ENCODE data around the gene PPP1R7. TPM values are rescaled to one million over a fixed set of nuclear protein-coding genes. Genes with fewer than 3 reads are reported as not detected.

PPP1R7 gene
- total RNA-seq, 2 donors from 2014 or later: 57.5 to 61.4 TPM

DNA sequence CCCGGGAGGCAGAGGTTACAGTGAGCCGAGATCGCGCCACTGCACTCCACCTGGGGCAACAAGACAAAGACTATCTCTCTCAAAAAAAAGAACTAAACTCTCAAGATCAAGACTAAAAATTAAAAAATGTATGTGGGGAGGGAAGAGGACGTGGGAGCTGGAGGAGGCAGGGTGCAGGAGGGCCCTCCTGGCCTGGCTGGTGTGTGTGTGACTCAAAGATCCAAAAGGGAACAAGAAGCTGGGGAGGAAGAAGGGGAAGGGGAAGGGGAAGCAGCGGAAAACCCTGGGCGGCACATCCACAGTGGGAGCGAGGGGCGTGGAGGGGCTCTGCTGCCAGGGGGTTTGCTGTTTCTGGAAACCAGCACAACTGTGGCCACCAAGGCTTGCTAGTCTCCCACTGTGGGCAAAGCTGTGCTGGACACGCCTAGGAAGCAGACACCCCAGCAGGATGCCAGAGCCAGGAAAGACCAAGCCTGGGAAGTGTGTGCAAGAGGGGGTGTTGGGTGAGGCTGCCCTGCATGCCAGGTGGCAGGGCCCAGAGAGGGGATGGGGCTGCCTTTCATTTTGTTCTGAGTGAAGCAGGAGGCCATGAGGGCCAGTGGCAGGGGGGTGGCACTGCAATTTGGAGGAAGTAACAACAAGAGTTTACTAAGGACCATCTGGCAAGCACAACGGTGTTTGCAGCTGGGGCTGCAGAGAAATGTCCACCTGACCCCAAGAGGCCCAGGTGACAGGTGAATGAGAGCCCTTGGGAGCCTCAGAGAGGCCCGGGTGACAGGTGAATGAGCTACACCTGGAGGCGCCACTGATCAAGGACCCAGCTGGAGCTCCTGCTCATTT, 82.7 kb downstream of the PPP1R7 start:
- Histone ChIP-seq H3K4me1 (peaks cover 0 to 18% of the 10 kb centered on the region in 2 donors), H3K4me3 (no peak overlapping the region), H3K36me3 (peaks cover 98% of the 10 kb centered on the region), H3K27ac (no peak overlapping the region), H3K27me3 (no peaks in the 10 kb centered on the region), H3K9me3 (no peaks in the 10 kb centered on the region)
- no peak for DNase-seq (ENCODE audit: low spot score)
- TF ChIP-seq, protein P1, sequence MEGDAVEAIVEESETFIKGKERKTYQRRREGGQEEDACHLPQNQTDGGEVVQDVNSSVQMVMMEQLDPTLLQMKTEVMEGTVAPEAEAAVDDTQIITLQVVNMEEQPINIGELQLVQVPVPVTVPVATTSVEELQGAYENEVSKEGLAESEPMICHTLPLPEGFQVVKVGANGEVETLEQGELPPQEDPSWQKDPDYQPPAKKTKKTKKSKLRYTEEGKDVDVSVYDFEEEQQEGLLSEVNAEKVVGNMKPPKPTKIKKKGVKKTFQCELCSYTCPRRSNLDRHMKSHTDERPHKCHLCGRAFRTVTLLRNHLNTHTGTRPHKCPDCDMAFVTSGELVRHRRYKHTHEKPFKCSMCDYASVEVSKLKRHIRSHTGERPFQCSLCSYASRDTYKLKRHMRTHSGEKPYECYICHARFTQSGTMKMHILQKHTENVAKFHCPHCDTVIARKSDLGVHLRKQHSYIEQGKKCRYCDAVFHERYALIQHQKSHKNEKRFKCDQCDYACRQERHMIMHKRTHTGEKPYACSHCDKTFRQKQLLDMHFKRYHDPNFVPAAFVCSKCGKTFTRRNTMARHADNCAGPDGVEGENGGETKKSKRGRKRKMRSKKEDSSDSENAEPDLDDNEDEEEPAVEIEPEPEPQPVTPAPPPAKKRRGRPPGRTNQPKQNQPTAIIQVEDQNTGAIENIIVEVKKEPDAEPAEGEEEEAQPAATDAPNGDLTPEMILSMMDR (IDR thresholded peaks at IDR 0.05): no peak

Other genes with a start within 250 kb of the PPP1R7 start
- gene CROCC2, start 244.1 kb upstream of the PPP1R7 start, total RNA-seq: not detected
- gene SNED1, start 151.8 kb upstream of the PPP1R7 start, total RNA-seq: 10 to 100 TPM in 1 of 2 donors, 1 to 10 TPM in 1; 9.9 to 16.4 TPM
- gene MTERF4, start 48.2 kb upstream of the PPP1R7 start, total RNA-seq: 10 to 100 TPM; 20.6 to 25.3 TPM
- gene PASK, start 995 bp upstream of the PPP1R7 start, total RNA-seq: 1 to 10 TPM in 1 of 2 donors, under 1 TPM in 1; 0.98 to 1.1 TPM
- gene ANO7, start 38.2 kb downstream of the PPP1R7 start, total RNA-seq: 1 to 10 TPM; 1.1 to 1.3 TPM
- 100 to 1,000 TPM; 274 to 287 TPM for gene HDLBP, start 165.2 kb downstream of the PPP1R7 start, total RNA-seq
- gene SEPTIN2, start 165.5 kb downstream of the PPP1R7 start, total RNA-seq: 100 to 1,000 TPM; 143 to 193 TPM
- 10 to 100 TPM; 11.1 to 21.5 TPM for gene FARP2, start 205.8 kb downstream of the PPP1R7 start, total RNA-seq

Measured in right atrium auricular region (tissue), 2 donors.